SK-MEL-5 (cell line): Measurements from ENCODE around the gene PANX3. TPM values are rescaled to one million over a fixed set of nuclear protein-coding genes. Genes with fewer than 3 reads are reported as not detected.

Source experiments
- DNase-seq: peaks from one replicate; pipeline ENCODE4 v3.0.0-alpha.2; 2016; ENCODE audit warnings: low read depth, low spot score
- in situ Hi-C: cut with HindIII; loops from 2 replicates; pipeline ENCODE4 v1.10.0; 2016; ENCODE audit warnings: low sequenced_read_pairs, high pct_unique_total_duplicates, low pct_unique_long_range_greater_than_20kb
- total RNA-seq: library from RNA; depleted of rRNA; stranded (reverse); fragments of >200 nt; shearing (Covaris generic); gene quantifications from 2 replicates; pipeline ENCODE4 v1.2.3, GENCODE V29; 2014

Gene PANX3
- total RNA-seq, 1 experiment from 2014 or later: not detected

- no peak for DNase-seq
- in situ Hi-C loops: no loop called here
Measured at GRCh38 chr11:124608147-124608546, 3.1 kb upstream of the PANX3 start.

GRCh38 chr11:124610295-124610694 lies 933 bp upstream of the PANX3 start:
- in situ Hi-C loops: no loop called here
- DNase-seq: no peak

GRCh38 chr11:124612045-124612444 lies 817 bp downstream of the PANX3 start:
- in situ Hi-C loops: no loop called here
- DNase-seq: no peak

GRCh38 chr11:124612567-124613246 lies 1.5 kb downstream of the PANX3 start:
- in situ Hi-C loops: no loop called here
- DNase-seq: no peak

- no peak for DNase-seq
- in situ Hi-C loops: no loop called here
Measured at GRCh38 chr11:124618863-124619262, 7.6 kb downstream of the PANX3 start.

- in situ Hi-C loops: no loop called here
- DNase-seq: peak; percentile 88
Measured at GRCh38 chr11:124622531-124623451, 11.6 kb downstream of the PANX3 start, which contains the start of gene TBRG1. TBRG1 (plus strand) TSS chr11:124622864; CDS start chr11:124623084, 220 bp downstream.

GRCh38 chr11:124623861-124624525 lies 12.8 kb downstream of the PANX3 start:
- no peak for DNase-seq
- in situ Hi-C loops: no loop called here

GRCh38 chr11:124625504-124626168 lies 14.4 kb downstream of the PANX3 start:
- no peak for DNase-seq
- in situ Hi-C loops: no loop called here

GRCh38 chr11:124627546-124627945 lies 16.3 kb downstream of the PANX3 start:
- DNase-seq: no peak
- in situ Hi-C loops: no loop called here

GRCh38 chr11:124629961-124630360 lies 18.7 kb downstream of the PANX3 start:
- no peak for DNase-seq
- in situ Hi-C loops: no loop called here

- peak; percentile 25 for DNase-seq
- in situ Hi-C loops: no loop called here
Measured at GRCh38 chr11:124633355-124633754, 22.1 kb downstream of the PANX3 start.

GRCh38 chr11:124635932-124636331 lies 24.7 kb downstream of the PANX3 start:
- in situ Hi-C loops: no loop called here

GRCh38 chr11:124638500-124638899 lies 27.3 kb downstream of the PANX3 start:
- in situ Hi-C loops: no loop called here

More at GRCh38 chr11:124635932-124636331, 24.7 kb downstream of the PANX3 start:
- no peak for DNase-seq

GRCh38 chr11:124639186-124639585 lies 28.0 kb downstream of the PANX3 start:
- DNase-seq: no peak
- in situ Hi-C loops: no loop called here

More at GRCh38 chr11:124638500-124638899, 27.3 kb downstream of the PANX3 start:
- peak; percentile 9 for DNase-seq

- DNase-seq: no peak
- in situ Hi-C loops: no loop called here
Measured at GRCh38 chr11:124640666-124641065, 29.4 kb downstream of the PANX3 start.

GRCh38 chr11:124642628-124643027 lies 31.4 kb downstream of the PANX3 start:
- in situ Hi-C loops: no loop called here
- DNase-seq: no peak

GRCh38 chr11:124643042-124643604 lies 31.9 kb downstream of the PANX3 start:
- DNase-seq: no peak
- in situ Hi-C loops: no loop called here
